ENCODE measurements around the gene EPHB4. TPM values are rescaled to one million over a fixed set of nuclear protein-coding genes. Genes with fewer than 3 reads are reported as not detected.

The EPHB4 gene
- total and polyA plus RNA-seq, 9 donors: 24.4 to 119 (median 76.8) TPM

- no peaks in the 10 kb centered on the region for H3K27me3 ChIP-seq
- H3K4me1 ChIP-seq (ENCODE audit: insufficient read depth): peaks cover 10% of the 10 kb centered on the region
- H3K4me3 ChIP-seq: no peak overlapping the region
- TF ChIP-seq EP300 (IDR thresholded peaks at IDR 0.05): no peak
- no peak for TF ChIP-seq POLR2A (IDR thresholded peaks at IDR 0.05)
- TF ChIP-seq CTCF (IDR thresholded peaks at IDR 0.05): no peak
- no peak for DNase-seq
- 63 to 74% (median 65%) methylated on average over 10 of the region's 10 CpGs for WGBS, 3 donors
- H3K9me3 ChIP-seq: no peaks in the 10 kb centered on the region
- no peaks in the 10 kb centered on the region for H3K36me3 ChIP-seq
- intact Hi-C loops (cut with DNase I): loop anchor here in 3 of 4 donors (10.0 kb wide), 2 partner anchors 159 to 389 kb away; partner anchors contain the start of genes TSC22D4 (in 2 of the 3) and POP7 (in 1 of the 3)
- H3K27ac ChIP-seq: no peak overlapping the region
Measured at GRCh38 chr7:100863406-100863950, 36.2 kb upstream of the EPHB4 start.

- Histone ChIP-seq H3K36me3 (no peaks in the 10 kb centered on the region), H3K9me3 (no peaks in the 10 kb centered on the region), H3K4me3 (no peak overlapping the region), H3K4me1 (ENCODE audit: insufficient read depth) (peaks cover 5% of the 10 kb centered on the region), H3K27ac (no peak overlapping the region), H3K27me3 (no peaks in the 10 kb centered on the region)
- TF ChIP-seq CTCF (IDR thresholded peaks at IDR 0.05): no peak
- TF ChIP-seq POLR2A (IDR thresholded peaks at IDR 0.05): no peak
- no peak for TF ChIP-seq EP300 (IDR thresholded peaks at IDR 0.05)
- 80 to 87% (median 87%) methylated on average over 14 of the region's 14 CpGs for WGBS, 3 donors
- intact Hi-C loops (cut with DNase I): loop anchor here in 3 of 4 donors (10.0 kb wide), 2 partner anchors 157 to 387 kb away; partner anchors contain the start of genes TSC22D4 (in 2 of the 3) and POP7 (in 1 of the 3)
- DNase-seq: no peak
Measured at GRCh38 chr7:100861616-100861985, 34.3 kb upstream of the EPHB4 start.

GRCh38 chr7:100860702-100861615, 33.6 kb upstream of the EPHB4 start:
- no peak overlapping the region for H3K4me3 ChIP-seq
- H3K36me3 ChIP-seq: no peaks in the 10 kb centered on the region
- no peak for DNase-seq
- TF ChIP-seq POLR2A (IDR thresholded peaks at IDR 0.05) (no peak), CTCF (IDR thresholded peaks at IDR 0.05) (no peak), EP300 (IDR thresholded peaks at IDR 0.05) (no peak)
- H3K4me1 ChIP-seq (ENCODE audit: insufficient read depth): no peaks in the 10 kb centered on the region
- no peaks in the 10 kb centered on the region for H3K27me3 ChIP-seq
- H3K9me3 ChIP-seq: no peaks in the 10 kb centered on the region
- H3K27ac ChIP-seq: no peak overlapping the region
- intact Hi-C loops (cut with DNase I): loop anchor here in 3 of 4 donors (10.0 kb wide), 2 partner anchors 156 to 386 kb away; partner anchors contain the start of genes TSC22D4 (in 2 of the 3) and POP7 (in 1 of the 3)
- WGBS, 3 donors: 88 to 92% (median 91%) methylated on average over 18 of the region's 18 CpGs

DNA sequence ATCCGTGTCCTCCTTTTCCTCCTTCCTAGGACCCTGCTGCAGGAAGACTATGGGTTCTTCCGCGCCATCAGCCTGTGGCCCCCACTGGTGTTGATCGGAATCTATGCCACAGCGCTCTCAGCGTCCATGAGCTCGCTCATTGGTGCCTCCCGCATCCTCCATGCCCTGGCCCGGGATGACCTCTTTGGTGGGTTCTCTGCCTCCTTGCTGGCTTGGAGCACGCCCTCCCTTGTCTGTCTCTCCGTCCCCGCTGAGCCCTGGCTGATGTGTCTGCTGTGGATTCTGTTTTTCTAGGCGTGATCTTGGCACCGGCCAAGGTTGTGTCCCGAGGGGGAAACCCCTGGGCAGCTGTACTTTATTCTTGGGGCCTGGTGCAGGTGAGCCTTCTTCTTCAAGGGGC, 32.5 kb upstream of the EPHB4 start:
- Histone ChIP-seq H3K36me3 (no peaks in the 10 kb centered on the region), H3K4me1 (ENCODE audit: insufficient read depth) (no peaks in the 10 kb centered on the region), H3K27me3 (no peaks in the 10 kb centered on the region), H3K4me3 (no peak overlapping the region), H3K9me3 (no peaks in the 10 kb centered on the region), H3K27ac (no peak overlapping the region)
- WGBS, 3 donors: 83 to 90% (median 84%) methylated on average over 15 of the region's 15 CpGs
- intact Hi-C loops (cut with DNase I): loop anchor here (10.0 kb wide), 4 partner anchors 55 to 385 kb away; partner anchors contain the start of genes TSC22D4 (in 3 of the 4), FBXO24 (in 1 of the 4), LRCH4 (in 1 of the 4) and POP7 (in 1 of the 4)
- no peak for DNase-seq
- no peak for TF ChIP-seq CTCF (IDR thresholded peaks at IDR 0.05)
- no peak for TF ChIP-seq POLR2A (IDR thresholded peaks at IDR 0.05)
- TF ChIP-seq EP300 (IDR thresholded peaks at IDR 0.05): no peak

All from ovary (tissue), 9 donors.